Right cardiac atrium (tissue), 5 donors: Measurements from ENCODE around the gene SNX33. TPM values are rescaled to one million over a fixed set of nuclear protein-coding genes. Genes with fewer than 3 reads are reported as not detected.

ENCODE experiments used
- ATAC-seq, 2 donors: fragments of 200-7000 bp; cut with Tn5 transposase; one replicate each; pipeline versions ENCODE4 v1.8.0 to v1.9.1; 2020; ENCODE audit warnings: moderate library complexity in 2 of 2, mild to moderate bottlenecking in 1 of 2
- DNase-seq, 3 donors: peaks; one replicate each; pipeline ENCODE4 v3.0.0-alpha.2; 2020
- H3K27ac ChIP-seq: one replicate; pipeline ENCODE4 v1.5.1; 2013; ENCODE audit warnings: mild to moderate bottlenecking, low read length, control low read depth, moderate library complexity
- H3K27me3 ChIP-seq: one replicate; pipeline ENCODE4 v1.6.1; 2013; ENCODE audit not compliant: control insufficient read depth, insufficient read depth
- H3K4me1 ChIP-seq: one replicate; pipeline ENCODE4 v1.6.1; 2013; ENCODE audit warnings: low read length; ENCODE audit not compliant: control insufficient read depth, insufficient read depth
- H3K4me3 ChIP-seq: one replicate; pipeline ENCODE4 v1.5.1; 2013; ENCODE audit warnings: low read length, control low read depth
- H3K9me3 ChIP-seq: one replicate; pipeline ENCODE4 v1.6.1; 2013; ENCODE audit warnings: low read length; ENCODE audit not compliant: control insufficient read depth
- WGBS: extraction: QIAGEN DNeasy Blood & Tissue Kit; methylation state at CpG from one replicate; pipeline ENCODE4 v1.1.7; 2013; 5-methylcytosine and 5-hydroxymethylcytosine counted together
- intact Hi-C, 4 donors: fragments of 100-400 bp; cut with DNase I; formaldehyde crosslinking; loops; one replicate each; pipeline versions ENCODE4 v1.11.0 to v1.14.0; 2022 to 2023
- polyA plus RNA-seq: library from polyadenylated mRNA; stranded (reverse); fragments of 200-250 nt; gene quantifications from one replicate; pipeline ENCODE4 v1.2.3, GENCODE V29; 2013
- total RNA-seq, 4 donors: library from RNA; stranded (reverse); fragmentation: NEBNext Ultra II Directional; extraction: Animal tissue kit (Norgen Biotek cat#: 25700); gene quantifications; one replicate each; pipeline ENCODE4 v1.2.1, GENCODE V29; 2021
- donor health status: healthy with polysubstance abuse.
- donor health status: DM: no; HTN: yes; CAD: no.
- donor health status: DM: no; HTN: no; CAD: no.
- donor health status: DM: no; HTN: yes; CAD: no; lungs with severe emphysema.
- donor health status: DM: yes; HTN: yes; CAD: no.

SNX33 gene
- total and polyA plus RNA-seq, 5 donors, result 13.2 to 18.4 (median 17.5) TPM

GRCh38 chr15:75666823-75667501 lies 19.2 kb downstream of the SNX33 start:
- intact Hi-C loops, result no loop called here
- 44% methylated on average over 15 of the region's 15 CpGs for WGBS
- H3K27ac ChIP-seq, result peak overlapping the region; percentile 92
- H3K4me1 ChIP-seq, result peaks cover 13% of the 10 kb centered on the region
- peak; percentile 81 to 85 (median 83) for DNase-seq
- H3K4me3 ChIP-seq, result no peak overlapping the region
- no peaks in the 10 kb centered on the region for H3K27me3 ChIP-seq
- ATAC-seq, result peak; percentile 71 to 86
- no peaks in the 10 kb centered on the region for H3K9me3 ChIP-seq

GRCh38 chr15:75669191-75669878 lies 21.6 kb downstream of the SNX33 start:
- Histone ChIP-seq H3K4me1 (peaks cover 33% of the 10 kb centered on the region), H3K9me3 (no peaks in the 10 kb centered on the region), H3K27me3 (no peaks in the 10 kb centered on the region), H3K27ac (no peak overlapping the region), H3K4me3 (no peak overlapping the region)
- intact Hi-C loops, result no loop called here
- DNase-seq (no peak), ATAC-seq (no peak)
- 79% methylated on average over 14 of the region's 14 CpGs for WGBS

- H3K4me1 ChIP-seq, result peaks cover 35% of the 10 kb centered on the region
- intact Hi-C loops, result no loop called here
Measured at GRCh38 chr15:75669879-75670212, 22.1 kb downstream of the SNX33 start.

GRCh38 chr15:75671730-75672602 lies 24.3 kb downstream of the SNX33 start:
- intact Hi-C loops, result no loop called here
- WGBS, result 64% methylated on average over 11 of the region's 11 CpGs
- H3K4me1 ChIP-seq, result peaks cover 34% of the 10 kb centered on the region

More at GRCh38 chr15:75669879-75670212, 22.1 kb downstream of the SNX33 start:
- Histone ChIP-seq H3K4me3 (no peak overlapping the region), H3K27ac (no peak overlapping the region), H3K27me3 (no peaks in the 10 kb centered on the region), H3K9me3 (no peaks in the 10 kb centered on the region)
- DNase-seq (no peak), ATAC-seq (no peak)
- 82% methylated on average over 6 of the region's 6 CpGs for WGBS

GRCh38 chr15:75672646-75673425 lies 25.1 kb downstream of the SNX33 start:
- H3K27me3 ChIP-seq, result no peaks in the 10 kb centered on the region
- peaks cover 26% of the 10 kb centered on the region for H3K4me1 ChIP-seq
- intact Hi-C loops, result no loop called here
- H3K9me3 ChIP-seq, result no peaks in the 10 kb centered on the region
- no peak overlapping the region for H3K4me3 ChIP-seq
- WGBS, result 33% methylated on average over 14 of the region's 14 CpGs
- peak; percentile 58 to 86 (median 82) for DNase-seq
- H3K27ac ChIP-seq, result peak overlapping the region; percentile 54
- peak; percentile 15 to 44 for ATAC-seq

More at GRCh38 chr15:75671730-75672602, 24.3 kb downstream of the SNX33 start:
- ATAC-seq (no peak), DNase-seq (no peak)
- Histone ChIP-seq H3K27me3 (no peaks in the 10 kb centered on the region), H3K4me3 (no peak overlapping the region), H3K27ac (peak overlapping the region; percentile 49), H3K9me3 (no peaks in the 10 kb centered on the region)

GRCh38 chr15:75673426-75674235 lies 25.9 kb downstream of the SNX33 start:
- DNase-seq, result peak; percentile 93 to 95 (median 94)
- peak; percentile 79 to 85 for ATAC-seq
- Histone ChIP-seq H3K4me3 (no peak overlapping the region), H3K27me3 (no peaks in the 10 kb centered on the region), H3K27ac (peak overlapping the region; percentile 54), H3K4me1 (peaks cover 26% of the 10 kb centered on the region), H3K9me3 (no peaks in the 10 kb centered on the region)
- 44% methylated on average over 10 of the region's 10 CpGs for WGBS
- intact Hi-C loops, result no loop called here

- WGBS, result 72% methylated on average over 8 of the region's 8 CpGs
- intact Hi-C loops, result no loop called here
- H3K4me1 ChIP-seq, result peaks cover 26% of the 10 kb centered on the region
Measured at GRCh38 chr15:75674366-75674765, 26.7 kb downstream of the SNX33 start.

GRCh38 chr15:75675579-75676404 lies 28.1 kb downstream of the SNX33 start:
- WGBS, result 85% methylated on average over 41 of the region's 41 CpGs
- no peak overlapping the region for H3K27ac ChIP-seq
- H3K4me1 ChIP-seq, result peaks cover 24% of the 10 kb centered on the region
- ATAC-seq (peak; percentile 11 to 31), DNase-seq (peak; percentile 75 to 83 (median 78))
- intact Hi-C loops, result no loop called here
- H3K9me3 ChIP-seq, result no peaks in the 10 kb centered on the region
- no peaks in the 10 kb centered on the region for H3K27me3 ChIP-seq
- H3K4me3 ChIP-seq, result no peak overlapping the region

More at GRCh38 chr15:75674366-75674765, 26.7 kb downstream of the SNX33 start:
- ATAC-seq (no peak), DNase-seq (no peak)
- Histone ChIP-seq H3K9me3 (no peaks in the 10 kb centered on the region), H3K4me3 (no peak overlapping the region), H3K27me3 (no peaks in the 10 kb centered on the region), H3K27ac (no peak overlapping the region)

GRCh38 chr15:75676688-75677464 lies 29.2 kb downstream of the SNX33 start:
- Histone ChIP-seq H3K9me3 (no peaks in the 10 kb centered on the region), H3K4me1 (peaks cover 23% of the 10 kb centered on the region), H3K4me3 (no peak overlapping the region), H3K27ac (no peak overlapping the region), H3K27me3 (no peaks in the 10 kb centered on the region)
- intact Hi-C loops, result no loop called here
- no peak for ATAC-seq
- peak in 1 of 3 donors; percentile 77 for DNase-seq
- 81% methylated on average over 30 of the region's 30 CpGs for WGBS
